Stomach (tissue), 9 donors: ENCODE data around the gene ABCB4. TPM values are rescaled to one million over a fixed set of nuclear protein-coding genes. Genes with fewer than 3 reads are reported as not detected.

Experiments used
- DNase-seq, 2 donors: peaks; one replicate each; pipeline versions ENCODE4 v3.0.0 to v3.0.0-alpha.2; 2013 to 2019
- H3K27ac ChIP-seq, 5 donors: fragments of 200-600 bp in 4 of 5; sonication (generic) in 4 of 5; one replicate each; pipeline ENCODE4 v1.5.1; 2013 to 2019; ENCODE audit warnings: mild to moderate bottlenecking in 1 of 5, moderate library complexity in 1 of 5
- H3K27me3 ChIP-seq, 3 donors: fragments of 200-600 bp; sonication (generic); one replicate each; pipeline ENCODE4 v1.5.1; 2017 to 2019; ENCODE audit warnings: mixed run types in 1 of 3
- H3K36me3 ChIP-seq, 4 donors: fragments of 200-600 bp; sonication (generic); 1 replicate in 3 of 4; 2 replicates in 1 of 4; pipeline ENCODE4 v1.5.1; 2016 to 2019
- H3K4me1 ChIP-seq, 4 donors: fragments of 200-600 bp; sonication (generic); one replicate each; pipeline ENCODE4 v1.5.1; 2016 to 2019
- H3K4me3 ChIP-seq, 4 donors: fragments of 200-600 bp; sonication (generic) in 3 of 4; one replicate each; pipeline ENCODE4 v1.5.1; 2016 to 2019; ENCODE audit warnings: mild to moderate bottlenecking in 1 of 4
- H3K9me3 ChIP-seq, 4 donors: fragments of 200-600 bp; sonication (generic); one replicate each; pipeline ENCODE4 v1.5.1; 2016 to 2019
- EP300 ChIP-seq: sonication (generic); formaldehyde crosslinking; IDR thresholded peaks from one replicate; pipeline ENCODE4 v1.6.1; 2017; ENCODE audit warnings: antibody characterized with exemption
- POLR2A ChIP-seq, 4 donors: fragments of 450-650 bp; IDR thresholded peaks; one replicate each; pipeline ENCODE4 v1.6.1; 2016; ENCODE audit warnings: antibody characterized with exemption in 4 of 4, control low read depth in 2 of 4, mild to moderate bottlenecking in 1 of 4, moderate library complexity in 1 of 4
- POLR2AphosphoS5 ChIP-seq, 3 donors: sonication (generic); formaldehyde crosslinking; IDR thresholded peaks; one replicate each; pipeline ENCODE4 v1.6.1; 2016; ENCODE audit warnings: antibody characterized with exemption in 3 of 3
- WGBS, 5 donors: extraction: QIAGEN DNeasy Blood & Tissue Kit in 3 of 5; methylation state at CpG; one replicate each; pipeline versions ENCODE4 v1.1.5 to v1.1.7; 2013 to 2018; 5-methylcytosine and 5-hydroxymethylcytosine counted together
- intact Hi-C: fragments of 100-400 bp; cut with DNase I; formaldehyde crosslinking; loops from one replicate; pipeline ENCODE4 v1.15.1; 2023; ENCODE audit warnings: low total_unique reads
- polyA plus RNA-seq, 3 donors: library from polyadenylated mRNA; stranded (reverse); fragments of 200-250 nt; gene quantifications; one replicate each; pipeline ENCODE4 v1.2.3, GENCODE V29; 2013
- total RNA-seq, 5 donors: library from RNA; depleted of rRNA; stranded (reverse); fragments of >200 nt; gene quantifications; one replicate each; pipeline versions ENCODE4 v1.1.0 to v1.2.3, GENCODE V29; 2014 to 2016
- TF ChIP-seq, protein P1 (sequence below), 7 experiments: fragments of 450-650 bp in 4 of 7; fragments of 200-600 bp in 3 of 7; sonication (generic) in 3 of 7; IDR thresholded peaks; one replicate each; pipeline ENCODE4 v1.5.1; 2016 to 2019; ENCODE audit warnings: antibody characterized with exemption in 7 of 7, control low read depth in 2 of 7, mild to moderate bottlenecking in 1 of 7
- donor health status: healthy with polysubstance abuse.
- donor health status: Bipolar disorder and iron deficiency.
- donor health status: healthy.

ABCB4 gene
- total and polyA plus RNA-seq, 8 donors: 0.25 to 1.5 (median 1.0) TPM; not detected in 5

DNA sequence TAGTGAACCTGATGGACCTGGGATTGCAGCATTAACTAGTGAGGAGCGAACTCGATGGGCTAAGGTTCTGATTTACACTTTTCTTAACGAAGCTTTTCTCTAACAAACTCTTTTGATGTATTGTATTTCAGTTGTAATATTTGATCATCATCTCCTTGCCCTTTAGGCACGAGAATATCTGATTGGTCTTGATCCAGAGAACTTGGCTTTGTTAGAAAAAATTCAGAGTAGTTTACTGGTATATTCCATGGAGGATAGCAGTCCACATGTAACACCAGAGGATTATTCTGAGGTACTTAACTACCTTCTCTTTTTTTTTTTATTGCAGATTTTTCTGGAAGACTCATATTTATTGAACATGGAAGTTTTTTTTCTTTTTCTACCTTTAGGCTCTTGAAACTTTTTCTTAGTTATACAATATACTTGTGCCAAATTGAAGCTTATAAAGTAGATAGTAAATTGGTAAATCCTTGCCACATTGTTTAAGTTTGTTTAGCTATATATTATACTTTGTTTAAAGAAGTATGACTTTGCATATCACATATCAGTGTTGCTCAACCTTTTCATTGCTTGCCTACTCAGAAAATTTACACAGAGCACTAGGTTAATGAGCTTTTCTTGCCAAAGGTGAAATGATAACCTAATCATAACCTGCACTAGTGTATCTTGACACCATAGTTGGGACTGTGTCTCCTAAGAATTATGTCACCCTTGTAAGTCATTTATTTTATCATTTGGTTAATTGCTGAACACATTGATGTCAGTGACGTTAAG is 99.6 kb downstream of the ABCB4 start:
- Histone ChIP-seq H3K4me1 (no peaks in the 10 kb centered on the region), H3K4me3 (no peak overlapping the region), H3K27ac (no peak overlapping the region), H3K9me3 (no peaks in the 10 kb centered on the region), H3K27me3 (no peaks in the 10 kb centered on the region), H3K36me3 (peaks cover 0 to 28% (median 17%) of the 10 kb centered on the region in 4 donors)
- 66 to 75% (median 69%) methylated on average over 5 of the region's 5 CpGs for WGBS, 5 donors
- intact Hi-C loops: no loop called here
- peak in 1 of 2 donors; percentile 5 for DNase-seq
- no peak for TF ChIP-seq EP300

DNA sequence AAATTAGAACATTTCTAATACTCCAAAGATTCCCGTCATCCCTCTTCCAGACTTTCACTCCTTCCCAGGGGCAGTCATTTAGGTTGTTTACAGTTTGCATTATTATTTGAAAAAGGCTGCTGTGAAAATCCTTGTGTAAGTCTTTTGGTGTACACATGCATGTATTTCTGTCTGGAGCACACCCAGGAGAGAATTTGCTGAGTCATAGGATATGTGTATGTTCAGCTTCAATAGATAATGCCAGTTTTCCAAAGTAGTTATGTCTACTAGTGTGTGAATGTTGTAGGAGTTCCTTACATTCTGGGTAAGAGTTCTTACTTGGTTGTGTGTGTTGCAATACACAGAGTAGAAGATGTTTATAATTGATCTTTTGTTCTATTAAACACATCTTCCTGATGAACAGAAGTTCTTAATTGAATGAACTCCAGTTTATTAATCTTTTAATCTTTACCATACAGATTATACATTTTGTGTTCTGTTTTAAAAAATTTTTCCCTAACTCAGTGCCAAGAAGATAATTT is 104.8 kb downstream of the ABCB4 start:
- H3K4me1 ChIP-seq: no peaks in the 10 kb centered on the region
- DNase-seq: peak in 1 of 2 donors; percentile 3
- intact Hi-C loops: no loop called here
- TF ChIP-seq EP300: no peak
- TF ChIP-seq, protein P1, sequence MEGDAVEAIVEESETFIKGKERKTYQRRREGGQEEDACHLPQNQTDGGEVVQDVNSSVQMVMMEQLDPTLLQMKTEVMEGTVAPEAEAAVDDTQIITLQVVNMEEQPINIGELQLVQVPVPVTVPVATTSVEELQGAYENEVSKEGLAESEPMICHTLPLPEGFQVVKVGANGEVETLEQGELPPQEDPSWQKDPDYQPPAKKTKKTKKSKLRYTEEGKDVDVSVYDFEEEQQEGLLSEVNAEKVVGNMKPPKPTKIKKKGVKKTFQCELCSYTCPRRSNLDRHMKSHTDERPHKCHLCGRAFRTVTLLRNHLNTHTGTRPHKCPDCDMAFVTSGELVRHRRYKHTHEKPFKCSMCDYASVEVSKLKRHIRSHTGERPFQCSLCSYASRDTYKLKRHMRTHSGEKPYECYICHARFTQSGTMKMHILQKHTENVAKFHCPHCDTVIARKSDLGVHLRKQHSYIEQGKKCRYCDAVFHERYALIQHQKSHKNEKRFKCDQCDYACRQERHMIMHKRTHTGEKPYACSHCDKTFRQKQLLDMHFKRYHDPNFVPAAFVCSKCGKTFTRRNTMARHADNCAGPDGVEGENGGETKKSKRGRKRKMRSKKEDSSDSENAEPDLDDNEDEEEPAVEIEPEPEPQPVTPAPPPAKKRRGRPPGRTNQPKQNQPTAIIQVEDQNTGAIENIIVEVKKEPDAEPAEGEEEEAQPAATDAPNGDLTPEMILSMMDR (IDR thresholded peaks at IDR 0.05): no peak
- no peak for TF ChIP-seq POLR2A (IDR thresholded peaks at IDR 0.05)
- TF ChIP-seq POLR2AphosphoS5 (IDR thresholded peaks at IDR 0.05): no peak
- 88 to 93% (median 90%) methylated on average over 1 of the region's 1 CpG for WGBS, 5 donors
- peaks cover 0 to 39% (median 11%) of the 10 kb centered on the region in 4 donors for H3K36me3 ChIP-seq
- no peaks in the 10 kb centered on the region for H3K27me3 ChIP-seq
- no peak overlapping the region for H3K4me3 ChIP-seq
- no peak overlapping the region for H3K27ac ChIP-seq
- H3K9me3 ChIP-seq: no peaks in the 10 kb centered on the region

DNA sequence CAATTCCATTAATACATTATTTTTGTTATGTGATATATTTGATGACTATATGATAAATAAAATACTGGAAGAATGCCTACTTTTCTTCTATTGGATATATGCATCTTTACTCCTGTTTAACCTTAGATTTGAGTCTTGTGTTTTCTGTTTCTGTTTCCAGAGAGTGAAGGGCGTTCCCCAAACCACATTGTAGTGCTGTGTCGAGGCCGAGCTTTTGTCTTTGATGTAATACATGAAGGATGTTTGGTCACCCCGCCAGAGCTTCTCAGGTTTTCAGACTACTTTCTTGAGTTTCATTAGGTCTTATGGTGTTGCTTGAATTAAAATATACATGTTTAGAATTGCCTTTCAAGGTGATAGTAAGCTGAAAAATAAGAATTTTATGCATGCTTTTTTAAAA is 106.3 kb downstream of the ABCB4 start:
- intact Hi-C loops: no loop called here
- WGBS, 5 donors: 89 to 95% (median 92%) methylated on average over 4 of the region's 4 CpGs
- Histone ChIP-seq H3K27me3 (no peaks in the 10 kb centered on the region), H3K27ac (no peak overlapping the region), H3K4me1 (no peaks in the 10 kb centered on the region), H3K36me3 (peaks cover 0 to 51% (median 20%) of the 10 kb centered on the region in 4 donors), H3K4me3 (no peak overlapping the region), H3K9me3 (no peaks in the 10 kb centered on the region)
- DNase-seq: peak in 1 of 2 donors; percentile 20
- TF ChIP-seq EP300 (no peak), POLR2AphosphoS5 (IDR thresholded peaks at IDR 0.05) (no peak), POLR2A (IDR thresholded peaks at IDR 0.05) (no peak)
- TF ChIP-seq, protein P1 (IDR thresholded peaks at IDR 0.05): no peak

DNA sequence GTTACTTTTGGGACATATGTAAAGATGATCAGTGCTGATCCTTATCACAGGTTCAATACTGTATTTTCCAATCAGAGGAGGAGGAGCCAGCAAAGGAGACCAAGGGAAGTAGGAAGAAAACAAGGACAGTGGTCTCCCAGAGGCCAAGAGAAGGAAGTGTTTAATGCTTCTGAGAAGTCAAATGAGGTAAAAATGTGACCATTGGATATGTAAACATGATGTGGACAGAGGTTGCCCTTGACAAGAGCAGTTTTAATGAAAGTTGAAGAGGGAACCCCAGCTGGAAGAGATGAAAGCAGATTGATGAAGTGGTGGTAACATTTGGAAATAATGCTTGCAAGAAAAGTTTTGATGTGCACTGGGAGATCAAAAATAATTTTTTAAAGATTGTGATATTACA is 111.2 kb downstream of the ABCB4 start:
- peaks cover 0 to 70% (median 35%) of the 10 kb centered on the region in 4 donors for H3K36me3 ChIP-seq
- TF ChIP-seq, protein P1 (IDR thresholded peaks at IDR 0.05): no peak
- TF ChIP-seq POLR2A (IDR thresholded peaks at IDR 0.05) (no peak), EP300 (no peak), POLR2AphosphoS5 (IDR thresholded peaks at IDR 0.05) (no peak)
- H3K4me1 ChIP-seq: no peaks in the 10 kb centered on the region
- intact Hi-C loops: no loop called here
- no peaks in the 10 kb centered on the region for H3K9me3 ChIP-seq
- H3K27ac ChIP-seq: no peak overlapping the region
- H3K27me3 ChIP-seq: no peaks in the 10 kb centered on the region
- DNase-seq: no peak
- H3K4me3 ChIP-seq: no peak overlapping the region

DNA sequence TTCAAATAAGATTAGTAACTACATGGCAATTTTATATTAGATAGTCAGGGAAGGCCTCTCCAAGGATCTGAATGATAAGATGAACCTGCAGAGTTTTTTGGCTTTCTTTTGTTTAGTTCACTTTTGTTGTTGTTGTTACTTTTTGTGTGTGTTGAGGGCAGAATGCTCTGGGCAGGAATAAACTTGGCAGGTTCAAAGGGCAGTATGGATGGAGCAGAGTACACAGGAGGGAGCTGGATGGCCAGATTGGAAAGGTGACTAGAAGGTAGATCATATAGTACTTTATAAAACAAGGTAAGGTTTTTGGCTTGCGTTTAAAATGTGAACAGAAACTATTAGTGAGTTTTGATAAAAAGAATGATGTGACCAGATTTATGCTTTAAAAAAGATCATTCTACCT is 112.1 kb downstream of the ABCB4 start:
- Histone ChIP-seq H3K36me3 (peaks cover 0 to 67% (median 34%) of the 10 kb centered on the region in 4 donors), H3K27me3 (no peaks in the 10 kb centered on the region), H3K4me3 (no peak overlapping the region), H3K27ac (no peak overlapping the region), H3K4me1 (no peaks in the 10 kb centered on the region), H3K9me3 (no peaks in the 10 kb centered on the region)
- WGBS, 5 donors: 93 to 100% (median 96%) methylated on average over 1 of the region's 1 CpG
- TF ChIP-seq EP300: no peak
- TF ChIP-seq POLR2AphosphoS5 (IDR thresholded peaks at IDR 0.05): no peak
- TF ChIP-seq POLR2A (IDR thresholded peaks at IDR 0.05): no peak
- TF ChIP-seq, protein P1 (IDR thresholded peaks at IDR 0.05): no peak
- no peak for DNase-seq
- intact Hi-C loops: no loop called here
